HepG2 (cell line): ENCODE results near the gene NLRX1. TPM values are rescaled to one million over a fixed set of nuclear protein-coding genes. Genes with fewer than 3 reads are reported as not detected.

Experiments
- ARID4A ChIP-seq: sonication (generic); formaldehyde crosslinking; IDR thresholded peaks from 2 replicates; pipeline ENCODE4 v1.5.0; 2020; ENCODE audit warnings: mild to moderate bottlenecking, missing genetic modification reagents, borderline replicate concordance
- ATF1 ChIP-seq: IDR thresholded peaks from 2 replicates; pipeline ENCODE4 v1.6.1; 2016; ENCODE audit warnings: mild to moderate bottlenecking, control low read depth
- FOXJ3 ChIP-seq: sonication (generic); formaldehyde crosslinking; IDR thresholded peaks from 2 replicates; pipeline ENCODE4 v1.4.0; 2020; ENCODE audit warnings: missing genetic modification reagents, mild to moderate bottlenecking, borderline replicate concordance
- KLF9 ChIP-seq: IDR thresholded peaks from 2 replicates; pipeline ENCODE4 v1.6.1; 2016; ENCODE audit warnings: low read depth
- MAFG ChIP-seq: sonication (generic); formaldehyde crosslinking; IDR thresholded peaks from 2 replicates; pipeline ENCODE4 v1.5.1; 2020; ENCODE audit warnings: mild to moderate bottlenecking, missing genetic modification reagents
- MAX ChIP-seq: IDR thresholded peaks from 2 replicates; pipeline ENCODE4 v1.6.1; 2012; ENCODE audit warnings: inconsistent platforms
- MAZ ChIP-seq, 2 experiments: sonication (generic) in 1 of 2; formaldehyde crosslinking in 1 of 2; IDR thresholded peaks; 2 replicates each; pipeline versions ENCODE4 v1.5.0 to v1.6.1; 2012 to 2020; ENCODE audit warnings: low read depth in 2 of 2, mild to moderate bottlenecking in 2 of 2, borderline replicate concordance in 1 of 2, improper control_type of control experiment in 1 of 2, low read length in 1 of 2, missing genetic modification reagents in 1 of 2, moderate library complexity in 1 of 2
- NCOA2 ChIP-seq: sonication (generic); formaldehyde crosslinking; IDR thresholded peaks from 2 replicates; pipeline ENCODE4 v1.8.0; 2022; ENCODE audit warnings: inconsistent platforms
- RBFOX2 ChIP-seq: fragments of 200-400 bp; formaldehyde crosslinking; IDR thresholded peaks from 2 replicates; pipeline ENCODE4 v1.6.1; 2017; ENCODE audit warnings: low read depth, mild to moderate bottlenecking, low read length
- SOX13 ChIP-seq, 3 experiments: fragments of 450-650 bp in 1 of 3; sonication (generic) in 1 of 3; formaldehyde crosslinking in 1 of 3; IDR thresholded peaks in 2 of 3; conservative IDR thresholded peaks in 1 of 3; 2 replicates each; pipeline versions ENCODE4 v1.5.0 to v1.6.1; 2016 to 2020; ENCODE audit warnings: antibody characterized with exemption in 1 of 3, mild to moderate bottlenecking in 1 of 3, missing compliant biosample characterization in 1 of 3, missing genetic modification reagents in 1 of 3, moderate library complexity in 1 of 3
- SP1 ChIP-seq, 2 experiments: fragments of 450-650 bp in 1 of 2; sonication (generic) in 1 of 2; formaldehyde crosslinking in 1 of 2; IDR thresholded peaks; 2 replicates each; pipeline versions ENCODE4 v1.4.0 to v1.6.1; 2016 to 2020; ENCODE audit warnings: missing genetic modification reagents in 1 of 2
- SRF ChIP-seq: IDR thresholded peaks from 2 replicates; pipeline ENCODE4 v1.6.1; 2011; ENCODE audit warnings: mild to moderate bottlenecking, low read depth, low read length, moderate library complexity
- TBX2 ChIP-seq: sonication (generic); formaldehyde crosslinking; IDR thresholded peaks from 2 replicates; pipeline ENCODE4 v1.5.0; 2020; ENCODE audit warnings: missing genetic modification reagents, mild to moderate bottlenecking, borderline replicate concordance
- TFDP1 ChIP-seq: IDR thresholded peaks from 2 replicates; pipeline ENCODE4 v1.6.1; 2016; ENCODE audit warnings: missing compliant biosample characterization, missing genetic modification reagents, borderline replicate concordance
- YY1 ChIP-seq: IDR thresholded peaks from 2 replicates; pipeline ENCODE4 v1.6.1; 2011; ENCODE audit warnings: low read length, low read depth, moderate library complexity, mild to moderate bottlenecking; ENCODE audit not compliant: insufficient read depth, insufficient replicate concordance
- ZNF343 ChIP-seq: sonication (generic); formaldehyde crosslinking; IDR thresholded peaks from 2 replicates; pipeline ENCODE4 v1.4.0; 2020; ENCODE audit warnings: mild to moderate bottlenecking, missing genetic modification reagents
- ZNF431 ChIP-seq: sonication (generic); formaldehyde crosslinking; IDR thresholded peaks from 2 replicates; pipeline ENCODE4 v1.9.0; 2022; ENCODE audit warnings: missing genetic modification reagents, low read depth, mild to moderate bottlenecking, borderline replicate concordance
- ZNF501 ChIP-seq: sonication (generic); formaldehyde crosslinking; IDR thresholded peaks from 2 replicates; pipeline ENCODE4 v1.5.1; 2020; ENCODE audit warnings: mild to moderate bottlenecking, moderate library complexity, missing genetic modification reagents
- ZNF547 ChIP-seq: sonication (generic); formaldehyde crosslinking; IDR thresholded peaks from 2 replicates; pipeline ENCODE4 v1.5.1; 2020; ENCODE audit warnings: mild to moderate bottlenecking, missing genetic modification reagents
- ZNF563 ChIP-seq: sonication (generic); formaldehyde crosslinking; IDR thresholded peaks from 2 replicates; pipeline ENCODE4 v1.8.0; 2022; ENCODE audit warnings: mild to moderate bottlenecking, moderate library complexity, missing genetic modification reagents
- polyA plus RNA-seq, 8 experiments: library from polyadenylated mRNA; depleted of rRNA in 3 of 8; stranded (reverse) in 7 of 8; unstranded in 1 of 8; fragments of >200 nt; fragmentation: Illumina TruSeq in 4 of 8; extraction: Trizol in 4 of 8; gene quantifications; 2 replicates each; pipeline versions ENCODE4 v1.2.1 to v1.2.3, GENCODE V29; 2011 to 2016; ENCODE audit warnings: low read depth in 4 of 8, missing spikeins in 1 of 8, mixed read lengths in 1 of 8; ENCODE audit not compliant: insufficient read depth in 1 of 8
- total RNA-seq, 5 experiments: library from RNA; depleted of rRNA; stranded (reverse); fragments of >200 nt; fragmentation: Illumina TruSeq; extraction: Trizol; gene quantifications; 2 replicates each; pipeline ENCODE4 v1.2.3, GENCODE V29; 2016; ENCODE audit warnings: low read depth in 1 of 5

Gene NLRX1
- total and polyA plus RNA-seq, 2 of the 13 experiments (the other 11 are each of a cell fraction or from before 2014, with no cell fraction given) = 8.7 to 11.0 TPM

GRCh38 chr11:119205574-119206510 lies 37.3 kb downstream of the NLRX1 start, which contains the start of gene CBL (continued):
- TF ChIP-seq MAZ (IDR thresholded peaks at IDR 0.05; ENCODE audit: borderline replicate concordance, low read depth, low read length) (peak; percentile 91), MAZ (CRISPR knock-in tag; IDR thresholded peaks at IDR 0.05; ENCODE audit: low read depth) (no peak; the same call in 1 of the 2 replicates), ZNF501 (CRISPR knock-in tag) (peak; percentile 53; the same call in 1 of the 2 replicates), SRF (0 out of 2 replicates have a peak, but pooled peaks have one; percentile 9), YY1 (peak; percentile 58), TFDP1 (CRISPR knock-in tag) (peak; percentile 11; the same call in 1 of the 2 replicates), ATF1 (CRISPR knock-in tag) (no peak), ZNF343 (no peak), SP1 (IDR thresholded peaks at IDR 0.05) (no peak), SP1 (CRISPR knock-in tag; IDR thresholded peaks at IDR 0.05) (peak; percentile 59; the same call in 1 of the 2 replicates), SOX13 (IDR thresholded peaks at IDR 0.05) (no peak), SOX13 (CRISPR knock-in tag; conservative IDR thresholded peaks at IDR 0.05 in 1 of 2, IDR thresholded peaks at IDR 0.05 in 1 of 2) (no peak), ARID4A (peak; percentile 42; the same call in 1 of the 2 replicates), KLF9 (CRISPR knock-in tag) (no peak), ZNF563 (peak; percentile 89), MAFG (CRISPR knock-in tag) (no peak), TBX2 (peak; percentile 57; the same call in 1 of the 2 replicates), ZNF547 (CRISPR knock-in tag) (peak; percentile 30; the same call in 1 of the 2 replicates), FOXJ3 (no peak), RBFOX2 (peak; percentile 81), NCOA2 (no peak), MAX (peak; percentile 35; the same call in 1 of the 2 replicates), ZNF431 (0 out of 2 replicates have a peak, but pooled peaks have one; percentile 47)
